ENCODE measurements around the gene PRR12.

DNA sequence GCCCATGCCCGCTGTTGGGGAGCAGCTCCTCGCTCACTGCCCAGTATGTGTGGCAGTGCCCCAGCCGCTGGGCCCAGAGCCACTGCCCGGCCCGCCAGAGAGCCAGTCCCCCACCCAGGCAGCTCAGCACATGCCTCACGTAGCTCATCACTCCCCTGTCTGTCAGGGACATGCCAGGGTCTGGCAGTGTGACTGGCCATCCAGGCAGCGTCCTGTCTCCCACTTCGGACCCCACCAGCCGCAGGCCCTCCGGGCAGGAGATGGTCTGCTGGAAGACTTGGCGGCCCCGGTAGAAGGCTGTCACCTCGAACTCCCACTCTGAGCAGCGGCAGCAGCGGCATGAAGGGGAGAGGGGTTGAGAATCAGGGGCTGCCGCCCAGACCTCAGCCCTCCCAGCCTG is 71.0 kb downstream of the PRR12 start:
- no peak for TF ChIP-seq SUZ12 (IDR thresholded peaks at IDR 0.05; ENCODE audit: extremely low read depth, insufficient read depth, insufficient read length)
- TF ChIP-seq YY1 (IDR thresholded peaks at IDR 0.05; ENCODE audit: insufficient read depth, insufficient read length) = no peak

All from NT2/D1 (cell line).